OCI-LY1 (cell line): ENCODE measurements around the gene DOLPP1.

ENCODE experiments used
- EZH2 ChIP-seq: fragments of 200-600 bp; sonication (generic), shearing (Covaris generic); IDR thresholded peaks from 2 replicates; pipeline ENCODE4 v1.8.0; 2017; ENCODE audit warnings: borderline replicate concordance, mixed run types, mild to moderate bottlenecking, antibody characterized with exemption, low read length, moderate library complexity, mixed read lengths
- TF ChIP-seq, protein P1 (sequence below): fragments of 200-600 bp; sonication (generic), shearing (Covaris generic); IDR thresholded peaks from 2 replicates; pipeline ENCODE4 v1.5.1; 2017; ENCODE audit warnings: mild to moderate bottlenecking, antibody characterized with exemption, low read length, moderate library complexity, mixed read lengths

DNA sequence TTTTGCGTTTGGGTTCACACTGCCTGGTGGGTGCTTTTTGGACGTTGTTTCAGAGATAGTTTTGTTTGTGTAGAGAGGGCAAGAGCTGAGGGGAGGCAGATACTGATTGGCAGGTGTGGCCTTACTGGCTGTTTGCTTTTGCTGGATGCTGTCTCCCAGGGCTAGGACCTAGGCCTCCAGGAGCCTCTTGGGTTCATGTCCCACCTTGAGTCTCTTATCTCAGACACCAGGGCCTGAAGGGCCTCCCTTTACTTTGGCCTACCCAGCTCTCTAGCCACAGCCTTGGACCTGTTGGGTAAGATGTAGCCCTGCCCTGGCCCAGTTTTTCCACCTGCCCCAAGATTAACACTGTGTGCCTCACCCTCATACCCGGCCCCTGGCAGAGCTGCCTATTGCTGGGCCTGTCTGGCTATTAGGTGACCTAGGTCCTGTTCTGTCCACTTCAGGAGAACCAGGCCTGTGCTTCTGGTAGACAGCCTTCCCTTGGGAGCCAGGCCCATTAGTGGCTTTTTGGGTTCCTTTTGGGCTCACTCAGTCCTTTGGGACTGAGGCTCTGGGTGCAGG, 43.7 kb downstream of the DOLPP1 start:
- no peak for TF ChIP-seq EZH2
- TF ChIP-seq, protein P1, sequence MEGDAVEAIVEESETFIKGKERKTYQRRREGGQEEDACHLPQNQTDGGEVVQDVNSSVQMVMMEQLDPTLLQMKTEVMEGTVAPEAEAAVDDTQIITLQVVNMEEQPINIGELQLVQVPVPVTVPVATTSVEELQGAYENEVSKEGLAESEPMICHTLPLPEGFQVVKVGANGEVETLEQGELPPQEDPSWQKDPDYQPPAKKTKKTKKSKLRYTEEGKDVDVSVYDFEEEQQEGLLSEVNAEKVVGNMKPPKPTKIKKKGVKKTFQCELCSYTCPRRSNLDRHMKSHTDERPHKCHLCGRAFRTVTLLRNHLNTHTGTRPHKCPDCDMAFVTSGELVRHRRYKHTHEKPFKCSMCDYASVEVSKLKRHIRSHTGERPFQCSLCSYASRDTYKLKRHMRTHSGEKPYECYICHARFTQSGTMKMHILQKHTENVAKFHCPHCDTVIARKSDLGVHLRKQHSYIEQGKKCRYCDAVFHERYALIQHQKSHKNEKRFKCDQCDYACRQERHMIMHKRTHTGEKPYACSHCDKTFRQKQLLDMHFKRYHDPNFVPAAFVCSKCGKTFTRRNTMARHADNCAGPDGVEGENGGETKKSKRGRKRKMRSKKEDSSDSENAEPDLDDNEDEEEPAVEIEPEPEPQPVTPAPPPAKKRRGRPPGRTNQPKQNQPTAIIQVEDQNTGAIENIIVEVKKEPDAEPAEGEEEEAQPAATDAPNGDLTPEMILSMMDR = no peak
